Lower leg skin (tissue), 4 donors: Measurements from ENCODE around the gene RCCD1. TPM values are rescaled to one million over a fixed set of nuclear protein-coding genes. Genes with fewer than 3 reads are reported as not detected.
"Not testable (repeated sequence)": the region's sequence is repeated elsewhere in the genome, so short reads cannot be mapped to it uniquely, and the experiment has no call there.

Experiments
- DNase-seq, 2 donors: peaks; one replicate each; pipeline ENCODE4 v3.0.0-alpha.2; 2019; ENCODE audit warnings: low spot score in 2 of 2
- H3K4me3 ChIP-seq: fragments of 200-600 bp; sonication (generic); 2 replicates; pipeline ENCODE4 v1.5.1; 2017; ENCODE audit warnings: mild to moderate bottlenecking, low read depth; ENCODE audit not compliant: poor library complexity, severe bottlenecking
- CTCF ChIP-seq, 3 donors: fragments of 450-650 bp; IDR thresholded peaks; one replicate each; pipeline ENCODE4 v1.5.1; 2016; ENCODE audit warnings: antibody characterized with exemption in 3 of 3, mild to moderate bottlenecking in 3 of 3, moderate library complexity in 2 of 3
- POLR2A ChIP-seq, 2 donors: fragments of 450-650 bp; IDR thresholded peaks; one replicate each; pipeline ENCODE4 v1.6.1; 2016 to 2017; ENCODE audit warnings: antibody characterized with exemption in 2 of 2, mild to moderate bottlenecking in 1 of 2, moderate library complexity in 1 of 2
- WGBS, 2 donors: methylation state at CpG; one replicate each; pipeline ENCODE4 v1.1.5; 2018; 5-methylcytosine and 5-hydroxymethylcytosine counted together
- intact Hi-C: fragments of 100-400 bp; cut with DNase I; formaldehyde crosslinking; loops from one replicate; pipeline ENCODE4 v1.15.0; 2023; ENCODE audit warnings: low total_unique reads
- total RNA-seq, 4 donors: library from RNA; depleted of rRNA; stranded (reverse); fragments of >200 nt; gene quantifications; one replicate each; pipeline ENCODE4 v1.1.0, GENCODE V29; 2016

The RCCD1 gene
- total RNA-seq, 4 donors from 2014 or later: 11.0 to 24.5 (median 14.1) TPM

GRCh38 chr15:90907838-90908507 is 46.7 kb upstream of the RCCD1 start:
- 73 to 82% methylated on average over 9 of the region's 9 CpGs for WGBS, 2 donors
- TF ChIP-seq CTCF (IDR thresholded peaks at IDR 0.05): no peak
- TF ChIP-seq POLR2A (IDR thresholded peaks at IDR 0.05): no peak
- no peak for DNase-seq
- intact Hi-C loops: no loop called here
- H3K4me3 ChIP-seq: no peak overlapping the region

- intact Hi-C loops: not testable (repeated sequence)
- 69 to 87% methylated on average over 11 of the region's 11 CpGs for WGBS, 2 donors
Observed at GRCh38 chr15:90909449-90909848, 45.2 kb upstream of the RCCD1 start.

GRCh38 chr15:90909976-90910375 is 44.7 kb upstream of the RCCD1 start:
- TF ChIP-seq CTCF (IDR thresholded peaks at IDR 0.05) (no peak), POLR2A (IDR thresholded peaks at IDR 0.05) (no peak)
- DNase-seq: no peak
- intact Hi-C loops: no loop called here
- WGBS, 2 donors: 95 to 96% methylated on average over 8 of the region's 8 CpGs
- no peak overlapping the region for H3K4me3 ChIP-seq

More at GRCh38 chr15:90909449-90909848, 45.2 kb upstream of the RCCD1 start:
- not testable (repeated sequence) for H3K4me3 ChIP-seq, DNase-seq

GRCh38 chr15:90910441-90911301 is 44.0 kb upstream of the RCCD1 start:
- no peak overlapping the region for H3K4me3 ChIP-seq
- WGBS, 2 donors: 94 to 95% methylated on average over 22 to 24 of the region's 24 CpGs
- no peak for DNase-seq
- intact Hi-C loops: no loop called here
- no peak for TF ChIP-seq CTCF (IDR thresholded peaks at IDR 0.05)
- TF ChIP-seq POLR2A (IDR thresholded peaks at IDR 0.05): no peak

GRCh38 chr15:90911302-90911623 is 43.4 kb upstream of the RCCD1 start:
- TF ChIP-seq CTCF (IDR thresholded peaks at IDR 0.05) (no peak), POLR2A (IDR thresholded peaks at IDR 0.05) (no peak)
- no peak for DNase-seq
- WGBS, 2 donors: 84 to 92% methylated on average over 5 to 19 of the region's 19 CpGs
- intact Hi-C loops: no loop called here
- no peak overlapping the region for H3K4me3 ChIP-seq

GRCh38 chr15:90911906-90912769 is 42.5 kb upstream of the RCCD1 start:
- H3K4me3 ChIP-seq: no peak overlapping the region
- no peak for DNase-seq
- intact Hi-C loops: no loop called here
- TF ChIP-seq POLR2A (IDR thresholded peaks at IDR 0.05) (no peak), CTCF (IDR thresholded peaks at IDR 0.05) (no peak)
- WGBS, 2 donors: 94 to 96% methylated on average over 27 to 28 of the region's 30 CpGs
